NCI-H187 (cell line): Measurements from ENCODE around the gene SLC4A1.

ENCODE experiments used
- DNase-seq, 2 experiments: peaks; one replicate each; lab custom pipeline; 2025; lab: John Stamatoyannopoulos, UW

Gene SLC4A1

GRCh38 chr17:44267818-44268490 is at the start of gene SLC4A1:
SLC4A1 (minus strand) TSS chr17:44268135; CDS start chr17:44262866, 5,269 bp downstream.
- no peak for DNase-seq

GRCh38 chr17:44317545-44317944 is 49.6 kb upstream of the SLC4A1 start:
- DNase-seq = no peak

- DNase-seq = no peak
Observed at GRCh38 chr17:44315760-44316731, 48.1 kb upstream of the SLC4A1 start.

- peak in 1 of 2 experiments; percentile 72 for DNase-seq
Observed at GRCh38 chr17:44314869-44315661, 47.1 kb upstream of the SLC4A1 start.

GRCh38 chr17:44314524-44314868 is 46.6 kb upstream of the SLC4A1 start:
- no peak for DNase-seq

GRCh38 chr17:44314031-44314430 is 46.1 kb upstream of the SLC4A1 start:
- DNase-seq = no peak

GRCh38 chr17:44312396-44313104 is 44.6 kb upstream of the SLC4A1 start:
- DNase-seq = no peak

- no peak for DNase-seq
Observed at GRCh38 chr17:44311562-44312181, 43.7 kb upstream of the SLC4A1 start.

GRCh38 chr17:44310609-44311376 is 42.9 kb upstream of the SLC4A1 start:
- no peak for DNase-seq

- no peak for DNase-seq
Observed at GRCh38 chr17:44310188-44310587, 42.3 kb upstream of the SLC4A1 start.

- no peak for DNase-seq
Observed at GRCh38 chr17:44309472-44309871, 41.5 kb upstream of the SLC4A1 start.

- DNase-seq = no peak
Observed at GRCh38 chr17:44308865-44309264, 40.9 kb upstream of the SLC4A1 start.

GRCh38 chr17:44308320-44308818 is 40.4 kb upstream of the SLC4A1 start, which contains the start of gene RUNDC3A:
RUNDC3A (plus strand) TSS chr17:44308601; CDS start chr17:44308833, 232 bp downstream.
- peak; percentile 68 to 80 for DNase-seq

- peak; percentile 38 to 67 for DNase-seq
Observed at GRCh38 chr17:44307387-44308186, 39.7 kb upstream of the SLC4A1 start.

- peak; percentile 17 to 62 for DNase-seq
Observed at GRCh38 chr17:44304651-44305050, 36.7 kb upstream of the SLC4A1 start.

- DNase-seq = no peak
Observed at GRCh38 chr17:44297975-44298374, 30.0 kb upstream of the SLC4A1 start.

GRCh38 chr17:44293509-44294226 is 25.7 kb upstream of the SLC4A1 start:
- no peak for DNase-seq

GRCh38 chr17:44287651-44288050 is 19.7 kb upstream of the SLC4A1 start:
- no peak for DNase-seq

GRCh38 chr17:44284024-44284400 is 16.1 kb upstream of the SLC4A1 start:
- DNase-seq = no peak
